OCI-LY1 (cell line): ENCODE results near the gene KCNJ9.

Experiments used
- H2AFZ ChIP-seq: fragments of 200-600 bp; sonication (generic), shearing (Covaris generic); 2 replicates; pipeline ENCODE4 v1.6.0; 2014; ENCODE audit warnings: antibody characterized with exemption, mild to moderate bottlenecking, low read length
- H3F3A ChIP-seq: fragments of 200-600 bp; sonication (generic), shearing (Covaris generic); 2 replicates; pipeline ENCODE4 v1.6.0; 2014; ENCODE audit warnings: mild to moderate bottlenecking, antibody characterized with exemption, low read length, moderate library complexity; ENCODE audit not compliant: insufficient read depth
- H3K27ac ChIP-seq: fragments of 200-600 bp; sonication (generic); 2 replicates; pipeline ENCODE4 v1.5.1; 2014; ENCODE audit warnings: low read length, mixed run types, mild to moderate bottlenecking, low read depth; ENCODE audit not compliant: poor library complexity, severe bottlenecking
- H3K27me3 ChIP-seq: fragments of 200-600 bp; sonication (generic); 2 replicates; pipeline ENCODE4 v1.6.0; 2014; ENCODE audit warnings: antibody characterized with exemption, mild to moderate bottlenecking, low read length, moderate library complexity; ENCODE audit not compliant: insufficient read depth
- H3K36me3 ChIP-seq: fragments of 200-600 bp; sonication (generic); 2 replicates; pipeline ENCODE4 v1.6.1; 2014; ENCODE audit warnings: mild to moderate bottlenecking, antibody characterized with exemption, low read length, moderate library complexity, mixed read lengths; ENCODE audit not compliant: insufficient read depth
- H3K4me1 ChIP-seq: fragments of 200-600 bp; sonication (generic); 2 replicates; pipeline ENCODE4 v1.5.1; 2014; ENCODE audit warnings: mild to moderate bottlenecking, low read length, moderate library complexity; ENCODE audit not compliant: insufficient read depth, severe bottlenecking
- H3K4me2 ChIP-seq: fragments of 200-600 bp; sonication (generic), shearing (Covaris generic); 2 replicates; pipeline ENCODE4 v1.6.1; 2014; ENCODE audit warnings: low read length
- H3K4me3 ChIP-seq: fragments of 200-600 bp; sonication (generic); 2 replicates; pipeline ENCODE4 v1.5.1; 2014; ENCODE audit warnings: low read length, low read depth, mild to moderate bottlenecking, mixed read lengths; ENCODE audit not compliant: poor library complexity, severe bottlenecking
- H3K79me2 ChIP-seq: fragments of 200-600 bp; shearing (Covaris generic); 2 replicates; pipeline ENCODE4 v1.6.1; 2016; ENCODE audit warnings: mixed run types, low read length, mixed read lengths; ENCODE audit not compliant: insufficient read depth
- H3K9ac ChIP-seq: fragments of 200-600 bp; sonication (generic), shearing (Covaris generic); 2 replicates; pipeline ENCODE4 v1.6.1; 2014; ENCODE audit warnings: mild to moderate bottlenecking, low read length, mixed read lengths
- H3K9me2 ChIP-seq: fragments of 200-600 bp; sonication (generic), shearing (Covaris generic); 2 replicates; pipeline ENCODE4 v1.6.1; 2014; ENCODE audit warnings: low read depth, mild to moderate bottlenecking, low read length, mixed read lengths
- H3K9me3 ChIP-seq: fragments of 200-600 bp; shearing (Covaris generic); 2 replicates; pipeline ENCODE4 v1.6.1; 2014; ENCODE audit warnings: low read length, mixed read lengths
- H4K20me1 ChIP-seq: fragments of 200-600 bp; sonication (generic), shearing (Covaris generic); 2 replicates; pipeline ENCODE4 v1.6.0; 2016; ENCODE audit warnings: mild to moderate bottlenecking, low read length; ENCODE audit not compliant: insufficient read depth
- CTCF ChIP-seq: fragments of 200-600 bp; sonication (generic), shearing (Covaris generic); IDR thresholded peaks from 2 replicates; pipeline ENCODE4 v1.5.1; 2017; ENCODE audit warnings: mild to moderate bottlenecking, antibody characterized with exemption, low read length, moderate library complexity, mixed read lengths
- EZH2 ChIP-seq: fragments of 200-600 bp; sonication (generic), shearing (Covaris generic); IDR thresholded peaks from 2 replicates; pipeline ENCODE4 v1.8.0; 2017; ENCODE audit warnings: borderline replicate concordance, mixed run types, mild to moderate bottlenecking, antibody characterized with exemption, low read length, moderate library complexity, mixed read lengths

Gene KCNJ9

GRCh38 chr1:160086456-160086892, 5.1 kb downstream of the KCNJ9 start:
- H3F3A ChIP-seq, result no peaks in the 10 kb centered on the region
- H2AFZ ChIP-seq, result no peak overlapping the region
- H3K36me3 ChIP-seq, result peaks cover 6% of the 10 kb centered on the region; the same call in 1 of the 2 replicates
- H3K4me2 ChIP-seq, result no peak overlapping the region
- no peaks in the 10 kb centered on the region for H3K27me3 ChIP-seq
- TF ChIP-seq CTCF, result no peak
- TF ChIP-seq EZH2, result no peak
- no peak overlapping the region for H3K4me3 ChIP-seq
- no peaks in the 10 kb centered on the region for H3K4me1 ChIP-seq
- no peaks in the 10 kb centered on the region for H3K9me2 ChIP-seq
- no peak overlapping the region for H3K27ac ChIP-seq
- H3K9ac ChIP-seq, result no peak overlapping the region
- no peaks in the 10 kb centered on the region for H3K9me3 ChIP-seq
- no peaks in the 10 kb centered on the region for H4K20me1 ChIP-seq
- no peaks in the 10 kb centered on the region for H3K79me2 ChIP-seq

- H3K79me2 ChIP-seq, result no peaks in the 10 kb centered on the region
- H3F3A ChIP-seq, result no peaks in the 10 kb centered on the region
- no peak overlapping the region for H3K27ac ChIP-seq
- peaks cover 10% of the 10 kb centered on the region for H3K36me3 ChIP-seq
- H3K4me3 ChIP-seq, result no peak overlapping the region
- TF ChIP-seq EZH2 (no peak), CTCF (no peak)
- no peaks in the 10 kb centered on the region for H3K4me1 ChIP-seq
- H3K4me2 ChIP-seq, result no peak overlapping the region
- no peaks in the 10 kb centered on the region for H3K27me3 ChIP-seq
- no peaks in the 10 kb centered on the region for H3K9me3 ChIP-seq
- no peaks in the 10 kb centered on the region for H4K20me1 ChIP-seq
- H2AFZ ChIP-seq, result no peak overlapping the region
- no peaks in the 10 kb centered on the region for H3K9me2 ChIP-seq
- no peak overlapping the region for H3K9ac ChIP-seq
Observed at GRCh38 chr1:160087118-160087662, 5.9 kb downstream of the KCNJ9 start.

GRCh38 chr1:160089883-160090282, 8.5 kb downstream of the KCNJ9 start:
- Histone ChIP-seq H3K9ac (no peak overlapping the region), H3K9me3 (no peaks in the 10 kb centered on the region), H4K20me1 (no peaks in the 10 kb centered on the region), H3K27ac (no peak overlapping the region), H3K4me1 (no peaks in the 10 kb centered on the region), H3K36me3 (peaks cover 14% of the 10 kb centered on the region), H3K9me2 (no peaks in the 10 kb centered on the region), H3K4me3 (no peak overlapping the region), H2AFZ (no peak overlapping the region), H3F3A (no peaks in the 10 kb centered on the region), H3K4me2 (no peak overlapping the region), H3K79me2 (no peaks in the 10 kb centered on the region), H3K27me3 (no peaks in the 10 kb centered on the region)
- TF ChIP-seq CTCF (no peak), EZH2 (no peak)
